GM23338 (cell line): ENCODE results near the gene TRIOBP. TPM values are rescaled to one million over a fixed set of nuclear protein-coding genes. Genes with fewer than 3 reads are reported as not detected.
A peak's percentile ranks its signal among the peaks of the same experiment; 100 is the strongest.

Experiments used
- ATAC-seq: fragments of 200-7000 bp; cut with Tn5 transposase; 3 replicates; pipeline ENCODE4 v1.9.1; 2020
- DNase-seq: peaks from one replicate; pipeline ENCODE4 v3.0.0-alpha.2; 2015; ENCODE audit warnings: low spot score
- H2AFZ ChIP-seq: fragments of 200-600 bp; sonication (generic); 2 replicates; pipeline ENCODE4 v1.8.0; 2016; ENCODE audit warnings: antibody characterized with exemption, mild to moderate bottlenecking, moderate library complexity
- H3F3A ChIP-seq: fragments of 200-600 bp; sonication (generic); replicated peaks from 2 replicates; pipeline ENCODE4 v1.8.0; 2017; ENCODE audit warnings: antibody characterized with exemption, mixed run types, low read depth
- H3K27ac ChIP-seq: fragments of 200-600 bp; sonication (generic); 2 replicates; pipeline ENCODE4 v1.6.1; 2016; ENCODE audit warnings: low read depth
- H3K27me3 ChIP-seq: fragments of 200-600 bp; sonication (generic); 2 replicates; pipeline ENCODE4 v1.8.0; 2016; ENCODE audit warnings: mild to moderate bottlenecking, mixed run types, moderate library complexity; ENCODE audit not compliant: insufficient read depth
- H3K36me3 ChIP-seq: fragments of 200-600 bp; sonication (generic); 2 replicates; pipeline ENCODE4 v1.8.0; 2016; ENCODE audit warnings: mild to moderate bottlenecking; ENCODE audit not compliant: insufficient read depth
- H3K4me1 ChIP-seq: fragments of 200-600 bp; sonication (generic); 2 replicates; pipeline ENCODE4 v1.8.0; 2016; ENCODE audit warnings: mild to moderate bottlenecking, moderate library complexity; ENCODE audit not compliant: insufficient read depth
- H3K4me2 ChIP-seq: fragments of 200-600 bp; sonication (generic); 2 replicates; pipeline ENCODE4 v1.7.1; 2017; ENCODE audit warnings: mixed run types
- H3K4me3 ChIP-seq: fragments of 200-600 bp; sonication (generic); 2 replicates; pipeline ENCODE4 v1.6.1; 2016; ENCODE audit warnings: mixed run types
- H3K79me2 ChIP-seq: fragments of 200-600 bp; sonication (generic); replicated peaks from 2 replicates; pipeline ENCODE4 v1.8.0; 2017; ENCODE audit warnings: mild to moderate bottlenecking; ENCODE audit not compliant: insufficient read depth
- H3K9me2 ChIP-seq: fragments of 200-600 bp; sonication (generic); 2 replicates; pipeline ENCODE4 v1.8.0; 2017; ENCODE audit not compliant: insufficient read depth
- H4K20me1 ChIP-seq: fragments of 200-600 bp; sonication (generic); replicated peaks from 2 replicates; pipeline ENCODE4 v1.8.0; 2017; ENCODE audit warnings: mild to moderate bottlenecking; ENCODE audit not compliant: insufficient read depth
- H3K27ac Mint-ChIP-seq: 2 replicates; pipeline ENCODE4 v1.8.0; 2020; ENCODE audit warnings: inconsistent platforms, mild to moderate bottlenecking, moderate library complexity, mixed read lengths
- H3K27me3 Mint-ChIP-seq: 3 replicates; pipeline ENCODE4 v1.8.0; 2022; ENCODE audit warnings: low read depth, mild to moderate bottlenecking, moderate library complexity, mixed read lengths, inconsistent platforms; ENCODE audit not compliant: insufficient read depth, poor library complexity
- H3K36me3 Mint-ChIP-seq: 3 replicates; pipeline ENCODE4 v1.8.0; 2021; ENCODE audit warnings: low read depth, mild to moderate bottlenecking, inconsistent platforms, moderate library complexity, mixed read lengths
- H3K4me1 Mint-ChIP-seq: 3 replicates; pipeline ENCODE4 v1.8.0; 2020; ENCODE audit warnings: mild to moderate bottlenecking, inconsistent platforms, mixed read lengths
- H3K4me3 Mint-ChIP-seq: 3 replicates; pipeline ENCODE4 v1.8.0; 2021; ENCODE audit warnings: moderate library complexity, mild to moderate bottlenecking, inconsistent platforms, mixed read lengths
- H3K9me3 Mint-ChIP-seq: 3 replicates; pipeline ENCODE4 v1.8.0; 2020; ENCODE audit warnings: moderate library complexity, mild to moderate bottlenecking, inconsistent platforms, mixed read lengths
- polyA plus RNA-seq: library from polyadenylated mRNA; unstranded; fragments of >200 nt; fragmentation: Nextera tagmentation; extraction: Ambion mirVana; gene quantifications from 2 replicates; pipeline ENCODE4 v1.2.1, GENCODE V29; 2016
- total RNA-seq: library from RNA; depleted of rRNA; stranded (reverse); fragments of >200 nt; shearing (Covaris generic); gene quantifications from 2 replicates; pipeline ENCODE4 v1.2.3, GENCODE V29; 2014
- TF ChIP-seq, protein P1 (sequence below), 2 experiments: fragments of 200-600 bp in 1 of 2; sonication (generic) in 1 of 2; conservative IDR thresholded peaks; 2 replicates each; pipeline versions ENCODE4 v1.5.1 to v1.6.1; 2016 to 2017; ENCODE audit warnings: antibody characterized with exemption in 2 of 2, low read depth in 2 of 2, mild to moderate bottlenecking in 2 of 2, moderate library complexity in 1 of 2
- TF ChIP-seq, protein P2 (sequence below): fragments of 250-450 bp; sonication (Bioruptor Pico); IDR thresholded peaks from 2 replicates; pipeline ENCODE4 v1.5.0; 2020; ENCODE audit warnings: mild to moderate bottlenecking, moderate library complexity

Gene TRIOBP
- total and polyA plus RNA-seq, 2 experiments from 2014 or later: 21.4 to 48.4 TPM

DNA sequence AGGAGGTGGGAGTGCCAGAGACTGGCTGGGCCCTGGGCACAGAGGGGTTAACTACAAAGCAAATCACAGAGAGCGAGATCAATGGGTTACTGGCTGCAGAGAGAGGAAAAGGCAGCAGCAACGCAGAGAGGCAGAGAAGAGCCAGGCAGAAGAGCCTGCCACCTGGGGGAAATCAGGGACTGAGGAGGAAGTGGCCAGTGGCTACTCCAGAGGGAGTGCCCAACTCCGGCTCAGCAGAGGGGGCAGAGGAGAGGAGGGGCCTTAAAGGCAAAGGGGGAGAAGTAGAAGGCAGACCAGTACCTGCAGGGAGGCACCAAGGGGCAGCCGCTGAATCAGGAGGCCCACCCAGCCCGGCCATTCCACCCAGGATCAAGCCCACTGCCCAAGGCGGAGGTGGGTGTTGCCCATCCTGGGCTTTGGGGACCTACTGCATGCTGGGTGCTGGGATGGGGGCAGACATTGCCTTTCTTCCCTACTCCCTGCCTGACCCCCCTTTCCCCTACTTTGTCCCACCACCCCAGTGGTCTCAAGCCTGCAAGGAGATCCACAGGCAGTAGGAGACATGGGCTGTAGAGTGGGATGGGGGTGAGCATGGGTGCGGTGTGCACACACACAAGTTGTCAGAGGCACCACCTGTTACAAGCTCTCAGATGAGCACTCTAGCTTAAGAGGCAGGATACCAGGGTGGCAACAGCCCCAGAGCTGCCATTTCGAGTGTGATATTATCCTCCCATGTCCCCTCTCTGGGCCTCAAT lies 125.4 kb downstream of the TRIOBP start:
- no peak overlapping the region for H3K27ac ChIP-seq
- TF ChIP-seq, protein P1, sequence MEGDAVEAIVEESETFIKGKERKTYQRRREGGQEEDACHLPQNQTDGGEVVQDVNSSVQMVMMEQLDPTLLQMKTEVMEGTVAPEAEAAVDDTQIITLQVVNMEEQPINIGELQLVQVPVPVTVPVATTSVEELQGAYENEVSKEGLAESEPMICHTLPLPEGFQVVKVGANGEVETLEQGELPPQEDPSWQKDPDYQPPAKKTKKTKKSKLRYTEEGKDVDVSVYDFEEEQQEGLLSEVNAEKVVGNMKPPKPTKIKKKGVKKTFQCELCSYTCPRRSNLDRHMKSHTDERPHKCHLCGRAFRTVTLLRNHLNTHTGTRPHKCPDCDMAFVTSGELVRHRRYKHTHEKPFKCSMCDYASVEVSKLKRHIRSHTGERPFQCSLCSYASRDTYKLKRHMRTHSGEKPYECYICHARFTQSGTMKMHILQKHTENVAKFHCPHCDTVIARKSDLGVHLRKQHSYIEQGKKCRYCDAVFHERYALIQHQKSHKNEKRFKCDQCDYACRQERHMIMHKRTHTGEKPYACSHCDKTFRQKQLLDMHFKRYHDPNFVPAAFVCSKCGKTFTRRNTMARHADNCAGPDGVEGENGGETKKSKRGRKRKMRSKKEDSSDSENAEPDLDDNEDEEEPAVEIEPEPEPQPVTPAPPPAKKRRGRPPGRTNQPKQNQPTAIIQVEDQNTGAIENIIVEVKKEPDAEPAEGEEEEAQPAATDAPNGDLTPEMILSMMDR (conservative IDR thresholded peaks at IDR 0.05; ENCODE audit: low read depth in 2 of 2): peak in 1 of 2 experiments; percentile 31; a peak in 2 of 4 replicates
- TF ChIP-seq, protein P2, sequence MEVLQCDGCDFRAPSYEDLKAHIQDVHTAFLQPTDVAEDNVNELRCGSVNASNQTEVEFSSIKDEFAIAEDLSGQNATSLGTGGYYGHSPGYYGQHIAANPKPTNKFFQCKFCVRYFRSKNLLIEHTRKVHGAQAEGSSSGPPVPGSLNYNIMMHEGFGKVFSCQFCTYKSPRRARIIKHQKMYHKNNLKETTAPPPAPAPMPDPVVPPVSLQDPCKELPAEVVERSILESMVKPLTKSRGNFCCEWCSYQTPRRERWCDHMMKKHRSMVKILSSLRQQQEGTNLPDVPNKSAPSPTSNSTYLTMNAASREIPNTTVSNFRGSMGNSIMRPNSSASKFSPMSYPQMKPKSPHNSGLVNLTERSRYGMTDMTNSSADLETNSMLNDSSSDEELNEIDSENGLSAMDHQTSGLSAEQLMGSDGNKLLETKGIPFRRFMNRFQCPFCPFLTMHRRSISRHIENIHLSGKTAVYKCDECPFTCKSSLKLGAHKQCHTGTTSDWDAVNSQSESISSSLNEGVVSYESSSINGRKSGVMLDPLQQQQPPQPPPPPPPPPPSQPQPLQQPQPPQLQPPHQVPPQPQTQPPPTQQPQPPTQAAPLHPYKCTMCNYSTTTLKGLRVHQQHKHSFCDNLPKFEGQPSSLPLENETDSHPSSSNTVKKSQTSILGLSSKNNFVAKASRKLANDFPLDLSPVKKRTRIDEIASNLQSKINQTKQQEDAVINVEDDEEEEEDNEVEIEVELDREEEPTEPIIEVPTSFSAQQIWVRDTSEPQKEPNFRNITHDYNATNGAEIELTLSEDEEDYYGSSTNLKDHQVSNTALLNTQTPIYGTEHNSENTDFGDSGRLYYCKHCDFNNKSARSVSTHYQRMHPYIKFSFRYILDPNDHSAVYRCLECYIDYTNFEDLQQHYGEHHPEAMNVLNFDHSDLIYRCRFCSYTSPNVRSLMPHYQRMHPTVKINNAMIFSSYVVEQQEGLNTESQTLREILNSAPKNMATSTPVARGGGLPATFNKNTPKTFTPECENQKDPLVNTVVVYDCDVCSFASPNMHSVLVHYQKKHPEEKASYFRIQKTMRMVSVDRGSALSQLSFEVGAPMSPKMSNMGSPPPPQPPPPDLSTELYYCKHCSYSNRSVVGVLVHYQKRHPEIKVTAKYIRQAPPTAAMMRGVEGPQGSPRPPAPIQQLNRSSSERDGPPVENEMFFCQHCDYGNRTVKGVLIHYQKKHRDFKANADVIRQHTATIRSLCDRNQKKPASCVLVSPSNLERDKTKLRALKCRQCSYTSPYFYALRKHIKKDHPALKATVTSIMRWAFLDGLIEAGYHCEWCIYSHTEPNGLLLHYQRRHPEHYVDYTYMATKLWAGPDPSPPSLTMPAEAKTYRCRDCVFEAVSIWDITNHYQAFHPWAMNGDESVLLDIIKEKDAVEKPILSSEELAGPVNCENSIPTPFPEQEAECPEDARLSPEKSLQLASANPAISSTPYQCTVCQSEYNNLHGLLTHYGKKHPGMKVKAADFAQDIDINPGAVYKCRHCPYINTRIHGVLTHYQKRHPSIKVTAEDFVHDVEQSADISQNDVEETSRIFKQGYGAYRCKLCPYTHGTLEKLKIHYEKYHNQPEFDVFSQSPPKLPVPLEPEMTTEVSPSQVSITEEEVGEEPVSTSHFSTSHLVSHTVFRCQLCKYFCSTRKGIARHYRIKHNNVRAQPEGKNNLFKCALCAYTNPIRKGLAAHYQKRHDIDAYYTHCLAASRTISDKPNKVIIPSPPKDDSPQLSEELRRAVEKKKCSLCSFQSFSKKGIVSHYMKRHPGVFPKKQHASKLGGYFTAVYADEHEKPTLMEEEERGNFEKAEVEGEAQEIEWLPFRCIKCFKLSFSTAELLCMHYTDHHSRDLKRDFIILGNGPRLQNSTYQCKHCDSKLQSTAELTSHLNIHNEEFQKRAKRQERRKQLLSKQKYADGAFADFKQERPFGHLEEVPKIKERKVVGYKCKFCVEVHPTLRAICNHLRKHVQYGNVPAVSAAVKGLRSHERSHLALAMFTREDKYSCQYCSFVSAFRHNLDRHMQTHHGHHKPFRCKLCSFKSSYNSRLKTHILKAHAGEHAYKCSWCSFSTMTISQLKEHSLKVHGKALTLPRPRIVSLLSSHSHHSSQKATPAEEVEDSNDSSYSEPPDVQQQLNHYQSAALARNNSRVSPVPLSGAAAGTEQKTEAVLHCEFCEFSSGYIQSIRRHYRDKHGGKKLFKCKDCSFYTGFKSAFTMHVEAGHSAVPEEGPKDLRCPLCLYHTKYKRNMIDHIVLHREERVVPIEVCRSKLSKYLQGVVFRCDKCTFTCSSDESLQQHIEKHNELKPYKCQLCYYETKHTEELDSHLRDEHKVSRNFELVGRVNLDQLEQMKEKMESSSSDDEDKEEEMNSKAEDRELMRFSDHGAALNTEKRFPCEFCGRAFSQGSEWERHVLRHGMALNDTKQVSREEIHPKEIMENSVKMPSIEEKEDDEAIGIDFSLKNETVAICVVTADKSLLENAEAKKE (CRISPR knock-in tag): no peak
- H3K4me2 ChIP-seq: peak overlapping the region; percentile 75; the same call in 1 of the 2 replicates
- H3K4me3 ChIP-seq: no peak overlapping the region
- no peaks in the 10 kb centered on the region; the same call in 2 of the 3 replicates for H3K9me3 Mint-ChIP-seq
- H4K20me1 ChIP-seq: no peaks in the 10 kb centered on the region
- H3F3A ChIP-seq: peaks cover 25% of the 10 kb centered on the region
- peaks cover 33% of the 10 kb centered on the region for H3K4me1 ChIP-seq
- H3K36me3 Mint-ChIP-seq: peaks cover 3% of the 10 kb centered on the region; the same call in 2 of the 3 replicates
- no peaks in the 10 kb centered on the region for H3K9me2 ChIP-seq
- H3K79me2 ChIP-seq: no peaks in the 10 kb centered on the region
- ATAC-seq (peak; percentile 5), DNase-seq (peak; percentile 76)
- peak overlapping the region; percentile 55; the same call in 1 of the 2 replicates for H3K27ac Mint-ChIP-seq
- H3K36me3 ChIP-seq: no peaks in the 10 kb centered on the region
- no peak overlapping the region; the same call in 1 of the 2 replicates for H2AFZ ChIP-seq
- H3K27me3 ChIP-seq: peaks cover 68% of the 10 kb centered on the region
- peaks cover 61% of the 10 kb centered on the region for H3K27me3 Mint-ChIP-seq
- H3K4me3 Mint-ChIP-seq: peak overlapping the region; percentile 55
- H3K4me1 Mint-ChIP-seq: peaks cover 42% of the 10 kb centered on the region
